IMR-90 (cell line): ENCODE measurements around the gene IL19. TPM values are rescaled to one million over a fixed set of nuclear protein-coding genes. Genes with fewer than 3 reads are reported as not detected.

Experiments
- ATAC-seq: fragments of 200-7000 bp; cut with Tn5 transposase; 2 replicates; pipeline ENCODE4 v1.9.1; 2020; ENCODE audit warnings: low read depth, mild to moderate bottlenecking, moderate library complexity
- BruUV-seq: library from RNA; stranded (reverse); fragments of 400-500 nt; replicated peaks from 2 replicates; lab custom pipeline; 2021; lab: Mats Ljungman, UMichigan
- CTCF ChIA-PET: fragments of 300-600 bp; formaldehyde crosslinking; extraction: SDS; loops from one replicate; lab custom pipeline; 2021; ENCODE audit warnings: antibody characterized with exemption; lab: Yijun Ruan, JAX
- POLR2A ChIA-PET: fragments of 300-600 bp; sonication (Branson Sonifier 250); formaldehyde crosslinking; loops from one replicate; lab custom pipeline; 2022; ENCODE audit warnings: antibody characterized with exemption; ENCODE audit not compliant: unreplicated experiment; lab: Charles Lee
- DNase-seq: peaks from one replicate; pipeline ENCODE4 v3.0.0; 2013
- H2AFZ ChIP-seq: replicated peaks from 2 replicates; pipeline ENCODE3; 2013; ENCODE audit warnings: low read length, mild to moderate bottlenecking; ENCODE audit not compliant: poor library complexity
- H2AK5ac ChIP-seq: 2 replicates; pipeline ENCODE4 v1.6.1; 2013; ENCODE audit warnings: low read depth, low read length, inconsistent platforms
- H2AK9ac ChIP-seq: replicated peaks from 2 replicates; pipeline ENCODE3; 2013; ENCODE audit warnings: mild to moderate bottlenecking, low read depth, low read length, moderate library complexity; ENCODE audit not compliant: poor library complexity
- H2BK120ac ChIP-seq: 2 replicates; pipeline ENCODE4 v1.6.1; 2013; ENCODE audit warnings: low read depth, low read length, inconsistent platforms
- H2BK15ac ChIP-seq: 3 replicates; pipeline ENCODE4 v1.6.1; 2013; ENCODE audit warnings: low read depth, low read length, inconsistent platforms
- H2BK20ac ChIP-seq: 2 replicates; pipeline ENCODE4 v1.6.1; 2013; ENCODE audit warnings: low read depth, mild to moderate bottlenecking, inconsistent platforms, low read length, moderate library complexity
- H2BK5ac ChIP-seq: 2 replicates; pipeline ENCODE4 v1.6.1; 2013; ENCODE audit warnings: mild to moderate bottlenecking, low read depth, low read length, inconsistent platforms; ENCODE audit not compliant: poor library complexity, severe bottlenecking
- H3K14ac ChIP-seq: replicated peaks from 2 replicates; pipeline ENCODE4 v1.6.1; 2013; ENCODE audit warnings: low read depth, low read length, inconsistent platforms
- H3K18ac ChIP-seq: 2 replicates; pipeline ENCODE4 v1.6.1; 2013; ENCODE audit warnings: low read depth, low read length, control low read depth
- H3K23ac ChIP-seq: 2 replicates; pipeline ENCODE4 v1.6.1; 2013; ENCODE audit warnings: low read depth, low read length, inconsistent platforms
- H3K27ac ChIP-seq: 2 replicates; pipeline ENCODE4 v1.5.1; 2013; ENCODE audit warnings: mild to moderate bottlenecking, control low read depth, low read length; ENCODE audit not compliant: insufficient read depth
- H3K27me3 ChIP-seq: 2 replicates; pipeline ENCODE4 v1.6.1; 2013; ENCODE audit warnings: low read length; ENCODE audit not compliant: control insufficient read depth, insufficient read depth
- H3K36me3 ChIP-seq: 2 replicates; pipeline ENCODE4 v1.6.1; 2013; ENCODE audit warnings: low read length, mixed read lengths; ENCODE audit not compliant: control insufficient read depth, insufficient read depth
- H3K4ac ChIP-seq: 2 replicates; pipeline ENCODE4 v1.6.1; 2013; ENCODE audit warnings: low read depth, low read length, inconsistent platforms
- H3K4me1 ChIP-seq: 2 replicates; pipeline ENCODE4 v1.6.1; 2013; ENCODE audit warnings: low read length, mixed read lengths; ENCODE audit not compliant: control insufficient read depth, insufficient read depth
- H3K4me2 ChIP-seq: 2 replicates; pipeline ENCODE4 v1.6.1; 2013; ENCODE audit warnings: low read depth, mild to moderate bottlenecking, control low read depth, low read length, moderate library complexity
- H3K4me3 ChIP-seq: 2 replicates; pipeline ENCODE4 v1.5.1; 2013; ENCODE audit warnings: low read depth, mild to moderate bottlenecking, control low read depth, low read length, moderate library complexity; ENCODE audit not compliant: insufficient read depth
- H3K56ac ChIP-seq: 2 replicates; pipeline ENCODE4 v1.6.1; 2013; ENCODE audit warnings: low read length, inconsistent platforms; ENCODE audit not compliant: insufficient read depth; ENCODE audit errors: extremely low read depth
- H3K79me1 ChIP-seq, 2 experiments: 2 replicates each; pipeline ENCODE4 v1.6.1; 2013; ENCODE audit warnings: low read length in 2 of 2, inconsistent platforms in 1 of 2, low read depth in 1 of 2
- H3K9ac ChIP-seq: 2 replicates; pipeline ENCODE4 v1.6.1; 2013; ENCODE audit warnings: low read depth, low read length, control low read depth
- H3K9me1 ChIP-seq: 2 replicates; pipeline ENCODE4 v1.6.1; 2013; ENCODE audit warnings: low read length, inconsistent platforms; ENCODE audit not compliant: insufficient read depth
- H3K9me3 ChIP-seq: 2 replicates; pipeline ENCODE4 v1.6.1; 2013; ENCODE audit warnings: low read length; ENCODE audit not compliant: control insufficient read depth, insufficient read depth
- H4K20me1 ChIP-seq: 2 replicates; pipeline ENCODE4 v1.6.1; 2013; ENCODE audit warnings: low read length, inconsistent platforms; ENCODE audit not compliant: insufficient read depth
- H4K5ac ChIP-seq: 2 replicates; pipeline ENCODE4 v1.6.1; 2013; ENCODE audit warnings: mild to moderate bottlenecking, low read depth, low read length, control low read depth
- H4K8ac ChIP-seq, 2 experiments: 2 replicates each; pipeline ENCODE4 v1.6.1; 2013; ENCODE audit warnings: low read depth in 2 of 2, low read length in 2 of 2, control low read depth in 1 of 2, inconsistent platforms in 1 of 2
- H4K91ac ChIP-seq: 2 replicates; pipeline ENCODE4 v1.6.1; 2013; ENCODE audit warnings: low read depth, low read length, inconsistent platforms; ENCODE audit not compliant: insufficient read depth
- BHLHE40 ChIP-seq: fragments of 150-350 bp; IDR thresholded peaks from 2 replicates; pipeline ENCODE4 v1.6.1; 2016; ENCODE audit warnings: mild to moderate bottlenecking, low read depth, low read length
- CEBPB ChIP-seq: IDR thresholded peaks from 2 replicates; pipeline ENCODE4 v1.6.1; 2012; ENCODE audit warnings: low read depth, low read length, improper control_type of control experiment
- CHD1 ChIP-seq: IDR thresholded peaks from 2 replicates; pipeline ENCODE4 v1.6.1; 2012; ENCODE audit warnings: low read depth, low read length, improper control_type of control experiment
- CTCF ChIP-seq: conservative IDR thresholded peaks from 2 replicates; pipeline ENCODE4 v1.5.1; 2012; ENCODE audit warnings: mild to moderate bottlenecking, low read depth, low read length, improper control_type of control experiment
- ELK1 ChIP-seq: fragments of 150-350 bp; IDR thresholded peaks from 2 replicates; pipeline ENCODE4 v1.6.1; 2016; ENCODE audit warnings: low read depth, mild to moderate bottlenecking, low read length, moderate library complexity, borderline replicate concordance
- FOS ChIP-seq: fragments of 150-350 bp; IDR thresholded peaks from 2 replicates; pipeline ENCODE4 v1.6.1; 2016; ENCODE audit warnings: low read depth, low read length
- MAFK ChIP-seq: IDR thresholded peaks from 2 replicates; pipeline ENCODE4 v1.6.1; 2012; ENCODE audit warnings: low read depth, low read length, improper control_type of control experiment
- MAZ ChIP-seq: IDR thresholded peaks from 2 replicates; pipeline ENCODE4 v1.6.1; 2012; ENCODE audit warnings: low read depth, mild to moderate bottlenecking, low read length, improper control_type of control experiment, moderate library complexity, borderline replicate concordance
- MXI1 ChIP-seq: IDR thresholded peaks from 2 replicates; pipeline ENCODE4 v1.6.1; 2012; ENCODE audit warnings: low read depth, mild to moderate bottlenecking, low read length, moderate library complexity, borderline replicate concordance
- NFE2L2 ChIP-seq: fragments of 150-350 bp; IDR thresholded peaks from 2 replicates; pipeline ENCODE4 v1.6.1; 2016; ENCODE audit warnings: low read depth, mild to moderate bottlenecking, low read length
- POLR2A ChIP-seq: IDR thresholded peaks from 2 replicates; pipeline ENCODE4 v1.6.1; 2012; ENCODE audit warnings: mild to moderate bottlenecking, low read depth, low read length
- RCOR1 ChIP-seq: IDR thresholded peaks from 2 replicates; pipeline ENCODE4 v1.6.1; 2012; ENCODE audit warnings: mild to moderate bottlenecking, low read length, improper control_type of control experiment; ENCODE audit not compliant: insufficient replicate concordance
- RFX5 ChIP-seq: IDR thresholded peaks from 2 replicates; pipeline ENCODE4 v1.8.0; 2012; ENCODE audit warnings: low read depth, mild to moderate bottlenecking, low read length, moderate library complexity
- SMC3 ChIP-seq: fragments of 150-350 bp; IDR thresholded peaks from 2 replicates; pipeline ENCODE4 v1.6.1; 2016; ENCODE audit warnings: low read depth, mild to moderate bottlenecking, antibody characterized with exemption, low read length, moderate library complexity
- WGBS, 2 experiments: methylation state at CpG; one replicate each; pipeline versions ENCODE4 v1.1.5 to v1.1.7; 2013; ENCODE audit warnings: missing lambda C conversion rate in 2 of 2; ENCODE audit not compliant: insufficient read length in 1 of 2; ENCODE audit errors: extremely low coverage in 2 of 2; 5-methylcytosine and 5-hydroxymethylcytosine counted together
- dilution Hi-C: fragments of 300-500 bp; cut with HindIII; formaldehyde crosslinking; loops from one replicate; pipeline ENCODE4 v1.14.3; 2018; ENCODE audit warnings: low sequenced_read_pairs; ENCODE audit not compliant: unreplicated experiment
- in situ Hi-C: fragments of 300-500 bp; cut with MboI; formaldehyde crosslinking; loops from 3 replicates; pipeline ENCODE4 v1.14.3; 2019; ENCODE audit warnings: low sequenced_read_pairs, inconsistent platforms, mixed read lengths
- intact Hi-C: fragments of 100-400 bp; cut with micrococcal nuclease; formaldehyde crosslinking; loops from 2 replicates; pipeline ENCODE4 v1.10.0; 2022
- polyA plus RNA-seq, 3 experiments: library from polyadenylated mRNA; depleted of rRNA; stranded (reverse); fragments of >200 nt; gene quantifications; 2 replicates each; pipeline ENCODE4 v1.2.3, GENCODE V29; 2012; ENCODE audit warnings: low replicate concordance in 1 of 3
- total RNA-seq: library from RNA; depleted of rRNA; stranded (reverse); fragments of >200 nt; gene quantifications from 2 replicates; pipeline ENCODE4 v1.2.3, GENCODE V29; 2012

The IL19 gene
- total and polyA plus RNA-seq, 2 of the 4 experiments (the other 2 are of a cell fraction), result not detected

- Histone ChIP-seq H3K4ac (no peak overlapping the region), H2BK5ac (no peak overlapping the region), H2BK15ac (no peak overlapping the region), H3K4me2 (no peak overlapping the region), H4K8ac (no peak overlapping the region), H3K79me1 (peaks cover 41 to 80% of the 10 kb centered on the region in 2 experiments), H2AK9ac (no peak overlapping the region), H3K27ac (no peak overlapping the region), H3K4me1 (peaks cover 9% of the 10 kb centered on the region), H3K27me3 (no peaks in the 10 kb centered on the region), H2AFZ (no peak overlapping the region), H3K18ac (no peak overlapping the region), H2AK5ac (no peak overlapping the region), H3K14ac (no peak overlapping the region), H3K9me3 (no peaks in the 10 kb centered on the region), H2BK120ac (no peak overlapping the region), H3K9ac (no peak overlapping the region), H3K9me1 (peaks cover 27% of the 10 kb centered on the region), H4K91ac (no peak overlapping the region), H2BK20ac (no peak overlapping the region), H3K4me3 (no peak overlapping the region), H4K5ac (no peak overlapping the region), H3K23ac (no peak overlapping the region), H3K36me3 (peaks cover 47% of the 10 kb centered on the region), H3K56ac (no peak overlapping the region), H4K20me1 (peaks cover 62% of the 10 kb centered on the region)
- WGBS, 2 experiments, result no CpG with 5 or more reads among the region's 9 CpGs
- in situ Hi-C loops (no loop called here), dilution Hi-C loops (no loop called here), intact Hi-C loops (loop anchor here (5.0 kb wide), 1 partner anchor 96 kb away; no protein-coding TSS in a partner anchor)
- no peak for DNase-seq
- no TSS peak for BruUV-seq
- ATAC-seq, result no peak
- no peak for TF ChIP-seq RFX5
- TF ChIP-seq ELK1, result no peak
- TF ChIP-seq BHLHE40, result no peak
- no peak for TF ChIP-seq CTCF
- TF ChIP-seq NFE2L2, result no peak
- no peak for TF ChIP-seq SMC3
- TF ChIP-seq CEBPB, result no peak
- TF ChIP-seq RCOR1, result no peak
- no peak for TF ChIP-seq MXI1
- no peak for TF ChIP-seq MAZ
- no peak for TF ChIP-seq FOS
- no peak for TF ChIP-seq POLR2A
- TF ChIP-seq MAFK, result no peak
- TF ChIP-seq CHD1, result no peak
- POLR2A ChIA-PET, result no interaction called here
- CTCF ChIA-PET, result interaction anchor here (0.5 kb wide), 1 partner anchor 180 kb away, joined by 3 read pairs; no protein-coding TSS in a partner anchor
Measured at GRCh38 chr1:206728697-206728987, 41.9 kb upstream of the IL19 start.
